ENCODE data around the gene TCP1. TPM values are rescaled to one million over a fixed set of nuclear protein-coding genes. Genes with fewer than 3 reads are reported as not detected.
"Not testable (repeated sequence)": the region's sequence is repeated elsewhere in the genome, so short reads cannot be mapped to it uniquely, and the experiment has no call there.

Gene TCP1
- polyA plus RNA-seq, 1 experiment, result 144 TPM

DNA sequence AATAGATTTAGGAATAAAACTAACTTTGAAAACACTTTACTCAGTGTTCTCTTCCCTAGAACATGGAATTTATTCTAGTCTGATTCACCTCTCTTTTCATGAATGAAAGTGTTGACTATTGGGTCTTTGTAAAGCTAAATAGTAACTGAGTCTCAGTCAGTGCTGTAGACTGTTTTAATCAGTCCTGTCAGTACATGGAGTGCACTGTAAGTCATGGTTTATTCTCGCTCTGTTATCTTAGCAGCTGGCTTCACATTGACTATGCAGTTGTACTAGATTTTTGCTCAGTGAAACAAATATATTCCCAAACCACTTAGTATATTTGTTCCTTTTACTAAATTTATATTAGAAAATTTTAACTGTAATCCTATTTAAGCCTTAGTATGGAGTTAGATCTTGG, 42.6 kb downstream of the TCP1 start:
- H3K36me3 ChIP-seq (ENCODE audit: control insufficient read depth, insufficient read depth, low read length), result peaks cover 14% of the 10 kb centered on the region

DNA sequence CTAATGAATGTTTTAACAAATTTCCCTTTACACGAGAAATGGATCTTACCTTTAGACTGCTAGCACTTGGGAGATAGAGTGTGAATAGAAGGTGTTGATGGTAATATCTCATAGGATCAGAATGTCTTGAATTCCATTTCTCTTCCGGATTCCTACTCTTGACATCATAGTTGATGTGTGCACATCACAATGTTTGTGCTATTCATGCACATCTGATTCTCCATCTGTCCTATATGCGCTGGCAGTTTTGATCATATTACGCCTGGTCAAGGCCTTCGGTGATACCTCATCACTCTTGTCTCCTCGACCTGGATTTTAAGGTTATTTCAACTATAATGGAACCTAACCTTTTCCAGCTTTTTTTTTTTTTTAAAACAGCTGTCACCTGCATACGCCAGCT, 44.3 kb downstream of the TCP1 start:
- Histone ChIP-seq H3K27me3 (ENCODE audit: control insufficient read depth, insufficient read depth, low read length) (no peaks in the 10 kb centered on the region), H3K36me3 (ENCODE audit: control insufficient read depth, insufficient read depth, low read length) (peaks cover 10% of the 10 kb centered on the region), H3K4me3 (ENCODE audit: low read depth, low read length) (no peak overlapping the region)
- CTCF ChIA-PET, result no interaction called here
- TF ChIP-seq, protein P1, sequence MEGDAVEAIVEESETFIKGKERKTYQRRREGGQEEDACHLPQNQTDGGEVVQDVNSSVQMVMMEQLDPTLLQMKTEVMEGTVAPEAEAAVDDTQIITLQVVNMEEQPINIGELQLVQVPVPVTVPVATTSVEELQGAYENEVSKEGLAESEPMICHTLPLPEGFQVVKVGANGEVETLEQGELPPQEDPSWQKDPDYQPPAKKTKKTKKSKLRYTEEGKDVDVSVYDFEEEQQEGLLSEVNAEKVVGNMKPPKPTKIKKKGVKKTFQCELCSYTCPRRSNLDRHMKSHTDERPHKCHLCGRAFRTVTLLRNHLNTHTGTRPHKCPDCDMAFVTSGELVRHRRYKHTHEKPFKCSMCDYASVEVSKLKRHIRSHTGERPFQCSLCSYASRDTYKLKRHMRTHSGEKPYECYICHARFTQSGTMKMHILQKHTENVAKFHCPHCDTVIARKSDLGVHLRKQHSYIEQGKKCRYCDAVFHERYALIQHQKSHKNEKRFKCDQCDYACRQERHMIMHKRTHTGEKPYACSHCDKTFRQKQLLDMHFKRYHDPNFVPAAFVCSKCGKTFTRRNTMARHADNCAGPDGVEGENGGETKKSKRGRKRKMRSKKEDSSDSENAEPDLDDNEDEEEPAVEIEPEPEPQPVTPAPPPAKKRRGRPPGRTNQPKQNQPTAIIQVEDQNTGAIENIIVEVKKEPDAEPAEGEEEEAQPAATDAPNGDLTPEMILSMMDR (IDR thresholded peaks at IDR 0.05; ENCODE audit: insufficient read depth, low read depth, low read length), result no peak
- POLR2A ChIA-PET, result no interaction called here
- DNase-seq (ENCODE audit: low read depth), result no peak

More for the DNA sequence above, 42.6 kb downstream of the TCP1 start:
- TF ChIP-seq, protein P1 (IDR thresholded peaks at IDR 0.05; ENCODE audit: insufficient read depth, low read depth, low read length), result no peak
- Histone ChIP-seq H3K27me3 (ENCODE audit: control insufficient read depth, insufficient read depth, low read length) (no peaks in the 10 kb centered on the region), H3K4me3 (ENCODE audit: low read depth, low read length) (no peak overlapping the region)
- POLR2A ChIA-PET, result no interaction called here
- CTCF ChIA-PET, result interaction anchor here (1.5 kb wide), 1 partner anchor 12 kb away, joined by 5 read pairs; no protein-coding TSS in a partner anchor
- DNase-seq (ENCODE audit: low read depth), result no peak

DNA sequence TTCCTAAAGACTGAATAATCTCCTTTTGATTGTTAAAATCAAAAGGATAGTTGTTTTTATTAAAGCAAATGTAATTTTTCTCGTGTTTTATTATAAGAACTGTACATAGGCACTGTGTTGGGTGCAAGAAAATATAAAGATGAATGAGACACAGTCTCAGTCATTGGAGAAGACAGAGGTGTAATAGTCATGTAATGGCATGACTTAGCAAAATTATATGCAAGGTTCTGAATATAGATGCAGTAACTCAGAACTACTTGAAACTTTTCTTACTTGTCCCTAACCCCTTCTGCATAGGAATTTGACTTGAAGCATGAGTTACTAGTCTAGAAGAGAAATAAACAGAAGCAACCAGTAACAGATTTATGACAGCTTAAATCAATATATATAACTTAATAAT, 47.2 kb downstream of the TCP1 start:
- ChIA-PET POLR2A (no interaction called here), CTCF (no interaction called here)
- Histone ChIP-seq H3K36me3 (ENCODE audit: control insufficient read depth, insufficient read depth, low read length) (peaks cover 7% of the 10 kb centered on the region), H3K4me3 (ENCODE audit: low read depth, low read length) (no peak overlapping the region), H3K27me3 (ENCODE audit: control insufficient read depth, insufficient read depth, low read length) (no peaks in the 10 kb centered on the region)
- TF ChIP-seq, protein P1 (IDR thresholded peaks at IDR 0.05; ENCODE audit: insufficient read depth, low read depth, low read length), result no peak
- DNase-seq (ENCODE audit: low read depth), result no peak

DNA sequence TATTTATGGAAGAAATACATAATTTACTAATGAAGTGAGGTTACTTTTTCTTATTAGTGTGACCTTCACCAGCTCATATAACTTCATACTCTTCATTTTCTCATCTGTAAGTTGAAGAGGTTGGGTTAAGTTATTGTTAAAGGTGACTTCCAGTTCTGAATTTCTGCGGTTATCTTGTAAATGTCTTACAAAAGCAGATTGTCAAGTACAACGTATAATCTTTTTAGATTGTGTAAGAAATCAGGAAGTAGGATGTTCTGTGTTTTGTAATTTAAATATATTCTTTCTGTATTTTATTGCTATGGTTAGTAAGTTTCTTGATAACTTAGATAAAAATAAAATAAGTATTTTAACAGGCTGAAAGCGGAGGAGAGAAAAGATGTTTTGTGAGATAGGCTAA, 50.1 kb downstream of the TCP1 start:
- no peaks in the 10 kb centered on the region; the same call in 1 of the 2 replicates for H3K36me3 ChIP-seq (ENCODE audit: control insufficient read depth, insufficient read depth, low read length)
- no peak overlapping the region for H3K4me3 ChIP-seq (ENCODE audit: low read depth, low read length)
- ChIA-PET POLR2A (no interaction called here), CTCF (no interaction called here)
- DNase-seq (ENCODE audit: low read depth), result no peak
- H3K27me3 ChIP-seq (ENCODE audit: control insufficient read depth, insufficient read depth, low read length), result no peaks in the 10 kb centered on the region
- TF ChIP-seq, protein P1 (IDR thresholded peaks at IDR 0.05; ENCODE audit: insufficient read depth, low read depth, low read length), result no peak

DNA sequence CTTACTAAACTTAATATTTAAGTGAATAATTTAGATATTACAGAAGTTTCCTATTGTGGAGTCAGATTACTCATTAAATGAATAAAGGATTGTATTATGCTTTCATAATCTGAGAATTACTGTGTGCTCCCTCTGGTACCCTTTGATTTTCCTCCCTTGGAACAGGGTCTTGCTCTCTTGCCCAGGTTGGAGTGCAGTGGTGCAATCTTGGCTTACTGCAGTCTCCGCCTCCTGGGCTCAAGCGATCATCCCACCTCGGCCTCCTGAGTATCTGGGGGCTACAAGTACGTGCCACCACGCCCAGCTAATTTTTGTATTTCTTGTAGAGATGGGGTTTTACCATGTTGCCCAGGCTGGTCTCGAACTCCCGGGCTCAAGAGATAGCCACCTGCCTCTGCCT, 52.5 kb downstream of the TCP1 start:
- ChIA-PET POLR2A (no interaction called here), CTCF (no interaction called here)
- H3K36me3 ChIP-seq (ENCODE audit: control insufficient read depth, insufficient read depth, low read length), result no peaks in the 10 kb centered on the region; the same call in 1 of the 2 replicates
- H3K27me3 ChIP-seq (ENCODE audit: control insufficient read depth, insufficient read depth, low read length), result no peaks in the 10 kb centered on the region
- TF ChIP-seq, protein P1 (IDR thresholded peaks at IDR 0.05; ENCODE audit: insufficient read depth, low read depth, low read length), result no peak
- DNase-seq (ENCODE audit: low read depth), result no peak
- H3K4me3 ChIP-seq (ENCODE audit: low read depth, low read length), result no peak overlapping the region

DNA sequence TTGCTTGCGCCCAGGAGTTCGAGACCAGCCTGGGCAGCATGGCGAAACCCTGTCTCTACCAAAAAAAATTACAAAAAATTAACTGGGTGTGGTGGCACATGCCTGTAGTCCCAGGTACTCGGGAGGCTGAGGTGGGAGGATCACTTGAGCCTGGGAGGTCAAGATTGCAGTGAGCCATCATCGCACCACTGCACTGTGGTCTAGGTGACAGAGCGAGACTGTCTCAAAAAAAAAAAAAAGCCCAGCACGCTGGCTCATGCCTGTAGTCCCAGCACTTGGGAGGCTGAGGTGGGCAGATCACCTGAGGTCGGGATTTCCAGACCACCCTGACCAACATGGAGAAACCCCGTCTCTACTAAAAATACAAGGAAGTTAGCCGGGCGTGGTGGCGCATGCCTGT, 56.0 kb downstream of the TCP1 start:
- H3K36me3 ChIP-seq (ENCODE audit: control insufficient read depth, insufficient read depth, low read length); CTCF ChIA-PET; POLR2A ChIA-PET; DNase-seq (ENCODE audit: low read depth); H3K27me3 ChIP-seq (ENCODE audit: control insufficient read depth, insufficient read depth, low read length); H3K4me3 ChIP-seq (ENCODE audit: low read depth, low read length): not testable (repeated sequence)

DNA sequence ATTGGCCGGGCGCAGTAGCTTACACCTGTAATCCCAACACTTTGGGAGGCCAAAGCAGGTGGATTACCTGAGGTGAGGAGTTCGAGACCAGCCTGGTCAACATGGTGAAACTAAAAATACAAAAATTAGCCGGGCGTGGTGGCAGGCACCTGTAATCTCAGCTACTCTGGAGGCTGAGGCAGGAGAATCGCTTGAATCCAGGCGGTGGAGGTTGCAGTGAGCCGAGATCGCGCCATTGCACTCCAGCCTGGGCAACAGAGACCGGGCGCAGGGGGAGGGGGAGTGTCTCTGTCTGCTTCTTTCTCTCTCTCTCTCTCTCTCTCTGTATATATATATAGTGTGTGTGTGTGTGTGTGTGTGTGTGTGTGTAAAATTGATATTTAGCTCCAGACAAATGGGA, 56.9 kb downstream of the TCP1 start:
- H3K4me3 ChIP-seq (ENCODE audit: low read depth, low read length); H3K27me3 ChIP-seq (ENCODE audit: control insufficient read depth, insufficient read depth, low read length); POLR2A ChIA-PET; DNase-seq (ENCODE audit: low read depth); H3K36me3 ChIP-seq (ENCODE audit: control insufficient read depth, insufficient read depth, low read length): not testable (repeated sequence)
- CTCF ChIA-PET, result interaction anchor here (1.0 to 1.6 kb wide), 2 partner anchors 12 to 24 kb away, joined by 3 to 6 read pairs; no protein-coding TSS in a partner anchor

All from BJ (cell line).